Liver (tissue), 9 donors: ENCODE data around the gene NWD2. TPM values are rescaled to one million over a fixed set of nuclear protein-coding genes. Genes with fewer than 3 reads are reported as not detected.

ENCODE experiments used
- DNase-seq: peaks from one replicate; pipeline ENCODE4 v3.0.0-alpha.2; 2017; ENCODE audit warnings: low spot score
- H3K27ac ChIP-seq, 2 donors: one replicate each; pipeline ENCODE4 v1.7.0; 2013; ENCODE audit warnings: inconsistent platforms in 2 of 2, low read length in 2 of 2, control low read depth in 1 of 2, low read depth in 1 of 2, mild to moderate bottlenecking in 1 of 2
- H3K27me3 ChIP-seq, 4 donors: one replicate each; pipeline versions ENCODE4 v1.6.1 to v1.7.0; 2013; ENCODE audit warnings: low read length in 3 of 4, inconsistent platforms in 1 of 4, mild to moderate bottlenecking in 1 of 4, moderate library complexity in 1 of 4; ENCODE audit not compliant: control insufficient read depth in 4 of 4, insufficient read depth in 4 of 4
- H3K36me3 ChIP-seq, 4 donors: one replicate each; pipeline versions ENCODE4 v1.6.1 to v1.7.0; 2013; ENCODE audit warnings: low read length in 3 of 4, mild to moderate bottlenecking in 3 of 4, low read depth in 1 of 4, moderate library complexity in 1 of 4; ENCODE audit not compliant: control insufficient read depth in 4 of 4, insufficient read depth in 3 of 4
- H3K4me1 ChIP-seq, 4 donors: one replicate each; pipeline versions ENCODE4 v1.6.1 to v1.7.0; 2013; ENCODE audit warnings: low read length in 3 of 4, mild to moderate bottlenecking in 3 of 4, moderate library complexity in 1 of 4; ENCODE audit not compliant: control insufficient read depth in 4 of 4, insufficient read depth in 4 of 4
- H3K4me3 ChIP-seq, 3 donors: one replicate each; pipeline versions ENCODE4 v1.6.1 to v1.7.0; 2013; ENCODE audit warnings: low read length in 3 of 3, control low read depth in 1 of 3, low read depth in 1 of 3, mild to moderate bottlenecking in 1 of 3
- H3K9ac ChIP-seq, 2 donors: one replicate each; pipeline ENCODE4 v1.7.0; 2013; ENCODE audit warnings: low read length in 2 of 2, mild to moderate bottlenecking in 2 of 2, moderate library complexity in 2 of 2, control low read depth in 1 of 2, low read depth in 1 of 2
- H3K9me3 ChIP-seq, 4 donors: one replicate each; pipeline versions ENCODE4 v1.6.1 to v1.7.0; 2013; ENCODE audit warnings: low read length in 3 of 4; ENCODE audit not compliant: control insufficient read depth in 4 of 4
- ATF3 ChIP-seq: IDR thresholded peaks from 2 replicates; pipeline ENCODE4 v1.6.1; 2016; ENCODE audit warnings: antibody characterized with exemption
- CTCF ChIP-seq: fragments of 150-350 bp; IDR thresholded peaks from 2 replicates; pipeline ENCODE4 v1.5.1; 2017; ENCODE audit warnings: improper control_type of control experiment, low read depth, low read length; ENCODE audit not compliant: missing input control
- EGR1 ChIP-seq, 2 donors: IDR thresholded peaks; 2 replicates each; pipeline ENCODE4 v1.6.1; 2016 to 2018; ENCODE audit warnings: antibody characterized with exemption in 2 of 2, low read depth in 2 of 2
- FOXA1 ChIP-seq: IDR thresholded peaks from 2 replicates; pipeline ENCODE4 v1.6.1; 2016; ENCODE audit warnings: antibody characterized with exemption
- FOXA2 ChIP-seq: IDR thresholded peaks from 2 replicates; pipeline ENCODE4 v1.6.1; 2016; ENCODE audit warnings: antibody characterized with exemption
- GABPA ChIP-seq, 2 donors: IDR thresholded peaks in 1 of 2; conservative IDR thresholded peaks in 1 of 2; 2 replicates each; pipeline ENCODE4 v1.6.1; 2016; ENCODE audit warnings: antibody characterized with exemption in 2 of 2, mild to moderate bottlenecking in 1 of 2, moderate library complexity in 1 of 2
- HNF4A ChIP-seq, 2 donors: conservative IDR thresholded peaks; 2 replicates each; pipeline ENCODE4 v1.6.1; 2016; ENCODE audit warnings: antibody characterized with exemption in 2 of 2, mild to moderate bottlenecking in 2 of 2
- HNF4G ChIP-seq: IDR thresholded peaks from 2 replicates; pipeline ENCODE4 v1.6.1; 2016; ENCODE audit warnings: antibody characterized with exemption
- JUND ChIP-seq, 2 donors: IDR thresholded peaks; 2 replicates each; pipeline ENCODE4 v1.6.1; 2016; ENCODE audit warnings: antibody characterized with exemption in 2 of 2
- MAX ChIP-seq: IDR thresholded peaks from 2 replicates; pipeline ENCODE4 v1.6.1; 2016; ENCODE audit warnings: antibody characterized with exemption
- NR2F2 ChIP-seq: IDR thresholded peaks from 2 replicates; pipeline ENCODE4 v1.6.1; 2016; ENCODE audit warnings: antibody characterized with exemption
- RAD21 ChIP-seq, 2 donors: IDR thresholded peaks; 2 replicates each; pipeline ENCODE4 v1.6.1; 2016; ENCODE audit warnings: antibody characterized with exemption in 2 of 2, mild to moderate bottlenecking in 2 of 2
- REST ChIP-seq: IDR thresholded peaks from 2 replicates; pipeline ENCODE4 v1.6.1; 2016; ENCODE audit warnings: antibody characterized with exemption, mild to moderate bottlenecking
- RXRA ChIP-seq, 2 donors: IDR thresholded peaks; 2 replicates each; pipeline ENCODE4 v1.6.1; 2017 to 2018; ENCODE audit warnings: antibody characterized with exemption in 2 of 2, mild to moderate bottlenecking in 1 of 2
- SP1 ChIP-seq: IDR thresholded peaks from 2 replicates; pipeline ENCODE4 v1.6.1; 2018; ENCODE audit warnings: antibody characterized with exemption, mild to moderate bottlenecking
- TAF1 ChIP-seq: conservative IDR thresholded peaks from 2 replicates; pipeline ENCODE4 v1.6.1; 2016; ENCODE audit warnings: antibody characterized with exemption, mild to moderate bottlenecking
- YY1 ChIP-seq: IDR thresholded peaks from 2 replicates; pipeline ENCODE4 v1.6.1; 2016; ENCODE audit warnings: antibody characterized with exemption, mild to moderate bottlenecking
- ZBTB33 ChIP-seq: IDR thresholded peaks from 2 replicates; pipeline ENCODE4 v1.6.1; 2016; ENCODE audit warnings: antibody characterized with exemption
- WGBS: extraction: QIAGEN DNeasy Blood & Tissue Kit; methylation state at CpG from one replicate; pipeline ENCODE4 v1.1.7; 2013; 5-methylcytosine and 5-hydroxymethylcytosine counted together
- polyA plus RNA-seq, 2 donors: library from polyadenylated mRNA; stranded (reverse) in 1 of 2; unstranded in 1 of 2; fragments of 200-250 nt in 1 of 2; fragments of >200 nt in 1 of 2; fragmentation: Nextera tagmentation in 1 of 2; extraction: Ambion mirVana in 1 of 2; gene quantifications; one replicate each; pipeline versions ENCODE4 v1.2.1 to v1.2.3, GENCODE V29; 2013 to 2015
- total RNA-seq, 2 donors: library from RNA; depleted of rRNA; stranded (reverse); fragments of >200 nt; gene quantifications; one replicate each; pipeline ENCODE4 v1.2.3, GENCODE V29; 2014
- donor health status: healthy.
- donor health status: healthy.
- donor health status: healthy.
- donor health status: healthy.
- donor health status: healthy.

Gene NWD2
- total and polyA plus RNA-seq, 4 donors = 0.08 to 0.37 TPM; not detected in 2

GRCh38 chr4:37470245-37470644, 225.7 kb downstream of the NWD2 start:
- no peak for TF ChIP-seq GABPA (IDR thresholded peaks at IDR 0.05 in 1 of 2, conservative IDR thresholded peaks at IDR 0.05 in 1 of 2)
- TF ChIP-seq SP1 = no peak
- no peak for TF ChIP-seq FOXA1
- TF ChIP-seq RAD21 (IDR thresholded peaks at IDR 0.05) = no peak
- no peak for TF ChIP-seq HNF4A (conservative IDR thresholded peaks at IDR 0.05)
- TF ChIP-seq EGR1 (IDR thresholded peaks at IDR 0.05; ENCODE audit: low read depth in 2 of 2) = no peak
- TF ChIP-seq FOXA2 = no peak
- TF ChIP-seq MAX = no peak
- no peak for TF ChIP-seq NR2F2
- no peak for TF ChIP-seq REST
- no peak for TF ChIP-seq CTCF
- no peak for TF ChIP-seq HNF4G
- no peak for TF ChIP-seq YY1
- no peak for TF ChIP-seq JUND (IDR thresholded peaks at IDR 0.05)
- TF ChIP-seq RXRA (IDR thresholded peaks at IDR 0.05) = no peak
- no peak for TF ChIP-seq TAF1
- no peak for TF ChIP-seq ATF3
- TF ChIP-seq ZBTB33 = no peak
- WGBS = 84% methylated on average over 1 of the region's 1 CpG
- DNase-seq = no peak

More at GRCh38 chr4:37470245-37470644, 225.7 kb downstream of the NWD2 start:
- no peak overlapping the region for H3K4me3 ChIP-seq
- H3K27ac ChIP-seq = no peak overlapping the region
- H3K9ac ChIP-seq = no peak overlapping the region
- H3K4me1 ChIP-seq = peaks cover 0 to 25% (median 16%) of the 10 kb centered on the region in 4 donors
- no peaks in the 10 kb centered on the region for H3K27me3 ChIP-seq
- no peaks in the 10 kb centered on the region for H3K9me3 ChIP-seq
- H3K36me3 ChIP-seq = no peaks in the 10 kb centered on the region
